ENCODE results near the gene TMED1. TPM values are rescaled to one million over a fixed set of nuclear protein-coding genes. Genes with fewer than 3 reads are reported as not detected.

TMED1 gene
- total RNA-seq, 6 donors from 2014 or later, result 11.3 to 40.7 (median 25.1) TPM

DNA sequence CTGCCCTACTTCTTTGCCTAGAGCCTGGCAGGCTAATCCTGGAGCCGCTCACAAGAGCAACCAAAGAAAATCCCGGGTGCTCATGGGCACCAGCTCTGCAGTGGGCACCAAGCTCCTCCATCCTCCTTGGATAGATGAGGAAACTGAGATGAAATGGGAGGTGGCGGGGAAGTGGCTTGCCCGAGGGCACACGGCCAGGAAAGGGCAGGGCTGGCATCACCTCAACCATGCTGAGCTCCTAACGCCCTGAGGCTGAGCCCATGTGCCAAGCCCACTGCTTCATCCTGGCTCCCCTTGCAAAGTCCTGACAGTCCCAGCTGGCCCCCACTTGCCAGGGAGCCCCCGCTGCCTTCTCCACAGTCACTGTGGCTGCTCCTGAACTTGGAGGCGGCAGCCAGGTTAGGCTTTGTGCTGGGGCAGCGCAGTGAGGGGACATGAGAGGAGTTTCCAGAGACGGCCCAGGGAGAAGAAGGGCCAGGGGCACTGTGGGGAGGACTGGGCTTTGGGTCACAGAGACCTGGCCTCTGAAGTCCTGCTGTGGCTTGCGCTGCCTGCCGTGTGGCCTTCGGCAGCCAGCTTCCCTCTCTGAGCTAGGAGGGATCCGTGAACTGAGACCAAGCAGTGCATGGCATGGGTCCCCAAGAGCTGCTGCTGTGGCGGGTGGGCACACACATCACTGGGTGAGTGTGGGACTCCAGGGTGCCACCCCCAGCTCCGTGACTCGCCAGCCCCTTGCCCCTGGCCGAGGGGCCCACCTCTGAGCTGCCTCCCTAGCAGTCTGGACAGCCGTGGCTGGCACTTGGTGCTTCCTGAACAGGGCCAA is 17.5 kb downstream of the TMED1 start:
- H3K9me3 ChIP-seq, result no peaks in the 10 kb centered on the region
- TF ChIP-seq POLR2AphosphoS5 (IDR thresholded peaks at IDR 0.05), result no peak
- TF ChIP-seq, protein P1, sequence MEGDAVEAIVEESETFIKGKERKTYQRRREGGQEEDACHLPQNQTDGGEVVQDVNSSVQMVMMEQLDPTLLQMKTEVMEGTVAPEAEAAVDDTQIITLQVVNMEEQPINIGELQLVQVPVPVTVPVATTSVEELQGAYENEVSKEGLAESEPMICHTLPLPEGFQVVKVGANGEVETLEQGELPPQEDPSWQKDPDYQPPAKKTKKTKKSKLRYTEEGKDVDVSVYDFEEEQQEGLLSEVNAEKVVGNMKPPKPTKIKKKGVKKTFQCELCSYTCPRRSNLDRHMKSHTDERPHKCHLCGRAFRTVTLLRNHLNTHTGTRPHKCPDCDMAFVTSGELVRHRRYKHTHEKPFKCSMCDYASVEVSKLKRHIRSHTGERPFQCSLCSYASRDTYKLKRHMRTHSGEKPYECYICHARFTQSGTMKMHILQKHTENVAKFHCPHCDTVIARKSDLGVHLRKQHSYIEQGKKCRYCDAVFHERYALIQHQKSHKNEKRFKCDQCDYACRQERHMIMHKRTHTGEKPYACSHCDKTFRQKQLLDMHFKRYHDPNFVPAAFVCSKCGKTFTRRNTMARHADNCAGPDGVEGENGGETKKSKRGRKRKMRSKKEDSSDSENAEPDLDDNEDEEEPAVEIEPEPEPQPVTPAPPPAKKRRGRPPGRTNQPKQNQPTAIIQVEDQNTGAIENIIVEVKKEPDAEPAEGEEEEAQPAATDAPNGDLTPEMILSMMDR (IDR thresholded peaks at IDR 0.05), result no peak
- TF ChIP-seq POLR2A (IDR thresholded peaks at IDR 0.05), result no peak
- no peak for TF ChIP-seq EP300 (IDR thresholded peaks at IDR 0.05)
- peaks cover 33 to 95% (median 81%) of the 10 kb centered on the region in 4 donors for H3K36me3 ChIP-seq
- 90 to 92% methylated on average over 8 to 19 of the region's 19 CpGs for WGBS, 2 donors
- H3K27me3 ChIP-seq, result no peaks in the 10 kb centered on the region
- peak overlapping the region; percentile 56 to 79 (median 68) for H3K27ac ChIP-seq
- H3K4me3 ChIP-seq, result no peak overlapping the region
- ATAC-seq (ENCODE audit: low FRiP score in 2 of 2), result no peak
- DNase-seq, result no peak
- peaks cover 0 to 2% (median under 1%) of the 10 kb centered on the region in 4 donors for H3K4me1 ChIP-seq

DNA sequence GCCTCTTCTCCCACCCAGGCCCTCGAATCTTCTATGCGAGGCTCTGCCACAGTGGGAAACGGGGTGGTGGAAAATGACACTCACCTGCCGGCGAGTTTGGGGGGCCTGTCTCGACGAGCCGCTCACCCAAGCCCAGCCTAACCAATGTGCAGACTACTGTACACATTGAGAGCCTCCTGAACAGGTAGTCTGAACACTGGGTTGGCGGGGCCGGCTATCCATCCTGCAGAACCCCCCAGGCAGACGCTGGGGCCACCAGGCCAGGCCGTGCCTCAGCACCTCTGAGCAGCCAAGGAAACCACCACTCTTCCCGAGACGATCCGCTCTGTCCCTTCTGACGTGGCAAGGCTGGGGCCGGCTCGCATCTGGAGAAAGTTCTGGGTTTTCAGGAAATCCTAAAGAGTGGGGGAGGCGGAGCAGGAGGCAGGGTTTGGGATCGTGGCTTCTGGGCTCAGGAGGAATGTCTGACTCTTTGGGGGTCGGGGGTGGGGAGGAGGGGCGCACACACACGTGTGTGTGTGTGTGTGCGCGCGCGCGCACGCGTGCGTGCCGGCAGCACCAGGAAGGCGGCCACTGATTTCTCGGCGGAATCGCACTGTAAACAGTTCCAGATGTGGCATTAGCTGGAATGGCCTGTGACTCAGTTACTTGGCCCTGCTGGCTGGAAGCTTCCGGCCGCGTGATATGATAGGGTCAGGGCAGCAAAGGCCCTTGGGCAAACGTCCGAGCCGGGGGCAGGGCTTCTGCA is 18.5 kb downstream of the TMED1 start:
- WGBS, 2 donors, result 72 to 86% methylated on average over 22 to 35 of the region's 42 CpGs
- H3K4me3 ChIP-seq, result peak overlapping the region in 3 of 4 donors; percentile 20 to 34 (median 33)

GRCh38 chr19:10816691-10817090 is 19.3 kb downstream of the TMED1 start:
- Histone ChIP-seq H3K27ac (peak overlapping the region; percentile 56 to 79 (median 68)), H3K36me3 (peaks cover 34 to 95% (median 80%) of the 10 kb centered on the region in 4 donors), H3K9me3 (no peaks in the 10 kb centered on the region), H3K4me3 (peak overlapping the region in 3 of 4 donors; percentile 20 to 34 (median 33)), H3K4me1 (peaks cover 5 to 10% (median 7%) of the 10 kb centered on the region in 4 donors), H3K27me3 (no peaks in the 10 kb centered on the region)
- DNase-seq, result no peak
- ATAC-seq (ENCODE audit: low FRiP score in 2 of 2), result no peak
- no peak for TF ChIP-seq POLR2AphosphoS5 (IDR thresholded peaks at IDR 0.05)
- no peak for TF ChIP-seq EP300 (IDR thresholded peaks at IDR 0.05)
- TF ChIP-seq, protein P1 (IDR thresholded peaks at IDR 0.05), result no peak
- no peak for TF ChIP-seq POLR2A (IDR thresholded peaks at IDR 0.05)
- WGBS, 2 donors, result 85 to 87% methylated on average over 3 to 11 of the region's 11 CpGs

More for the DNA sequence above, 18.5 kb downstream of the TMED1 start:
- H3K27ac ChIP-seq, result peak overlapping the region; percentile 56 to 79 (median 68)
- peak in 1 of 2 donors; percentile 86 for DNase-seq
- H3K36me3 ChIP-seq, result peaks cover 33 to 95% (median 79%) of the 10 kb centered on the region in 4 donors
- H3K9me3 ChIP-seq, result no peaks in the 10 kb centered on the region
- H3K27me3 ChIP-seq, result no peaks in the 10 kb centered on the region
- peak; percentile 19 to 83 for ATAC-seq (ENCODE audit: low FRiP score in 2 of 2)
- TF ChIP-seq, protein P1 (IDR thresholded peaks at IDR 0.05), result no peak
- TF ChIP-seq POLR2A (IDR thresholded peaks at IDR 0.05), result no peak
- peak; percentile 12 to 40 for TF ChIP-seq POLR2AphosphoS5 (IDR thresholded peaks at IDR 0.05)
- H3K4me1 ChIP-seq, result peaks cover 4 to 10% (median 7%) of the 10 kb centered on the region in 4 donors

GRCh38 chr19:10815969-10816644 is 19.9 kb downstream of the TMED1 start:
- TF ChIP-seq EP300 (IDR thresholded peaks at IDR 0.05), result no peak
- TF ChIP-seq POLR2AphosphoS5 (IDR thresholded peaks at IDR 0.05), result no peak
- TF ChIP-seq, protein P1 (IDR thresholded peaks at IDR 0.05), result no peak
- no peak for TF ChIP-seq POLR2A (IDR thresholded peaks at IDR 0.05)
- DNase-seq (no peak), ATAC-seq (ENCODE audit: low FRiP score in 2 of 2) (no peak)
- WGBS, 2 donors, result 90 to 96% methylated on average over 21 of the region's 21 CpGs
- peaks cover 34 to 95% (median 80%) of the 10 kb centered on the region in 4 donors for H3K36me3 ChIP-seq
- no peaks in the 10 kb centered on the region for H3K27me3 ChIP-seq
- H3K4me1 ChIP-seq, result peaks cover 5 to 10% (median 7%) of the 10 kb centered on the region in 4 donors
- peak overlapping the region in 1 of 4 donors; percentile 33 for H3K4me3 ChIP-seq
- no peaks in the 10 kb centered on the region for H3K9me3 ChIP-seq
- peak overlapping the region in 3 of 4 donors; percentile 56 to 79 (median 67) for H3K27ac ChIP-seq

All from upper lobe of left lung (tissue), 6 donors.